OCI-LY1 (cell line): ENCODE data around the gene FBXO34.

Experiments used
- H2AFZ ChIP-seq: fragments of 200-600 bp; sonication (generic), shearing (Covaris generic); 2 replicates; pipeline ENCODE4 v1.6.0; 2014; ENCODE audit warnings: antibody characterized with exemption, mild to moderate bottlenecking, low read length
- H3F3A ChIP-seq: fragments of 200-600 bp; sonication (generic), shearing (Covaris generic); 2 replicates; pipeline ENCODE4 v1.6.0; 2014; ENCODE audit warnings: mild to moderate bottlenecking, antibody characterized with exemption, low read length, moderate library complexity; ENCODE audit not compliant: insufficient read depth
- H3K27ac ChIP-seq: fragments of 200-600 bp; sonication (generic); 2 replicates; pipeline ENCODE4 v1.5.1; 2014; ENCODE audit warnings: low read length, mixed run types, mild to moderate bottlenecking, low read depth; ENCODE audit not compliant: poor library complexity, severe bottlenecking
- H3K27me3 ChIP-seq: fragments of 200-600 bp; sonication (generic); 2 replicates; pipeline ENCODE4 v1.6.0; 2014; ENCODE audit warnings: antibody characterized with exemption, mild to moderate bottlenecking, low read length, moderate library complexity; ENCODE audit not compliant: insufficient read depth
- H3K36me3 ChIP-seq: fragments of 200-600 bp; sonication (generic); 2 replicates; pipeline ENCODE4 v1.6.1; 2014; ENCODE audit warnings: mild to moderate bottlenecking, antibody characterized with exemption, low read length, moderate library complexity, mixed read lengths; ENCODE audit not compliant: insufficient read depth
- H3K4me1 ChIP-seq: fragments of 200-600 bp; sonication (generic); 2 replicates; pipeline ENCODE4 v1.5.1; 2014; ENCODE audit warnings: mild to moderate bottlenecking, low read length, moderate library complexity; ENCODE audit not compliant: insufficient read depth, severe bottlenecking
- H3K4me2 ChIP-seq: fragments of 200-600 bp; sonication (generic), shearing (Covaris generic); 2 replicates; pipeline ENCODE4 v1.6.1; 2014; ENCODE audit warnings: low read length
- H3K4me3 ChIP-seq: fragments of 200-600 bp; sonication (generic); 2 replicates; pipeline ENCODE4 v1.5.1; 2014; ENCODE audit warnings: low read length, low read depth, mild to moderate bottlenecking, mixed read lengths; ENCODE audit not compliant: poor library complexity, severe bottlenecking
- H3K79me2 ChIP-seq: fragments of 200-600 bp; shearing (Covaris generic); 2 replicates; pipeline ENCODE4 v1.6.1; 2016; ENCODE audit warnings: mixed run types, low read length, mixed read lengths; ENCODE audit not compliant: insufficient read depth
- H3K9ac ChIP-seq: fragments of 200-600 bp; sonication (generic), shearing (Covaris generic); 2 replicates; pipeline ENCODE4 v1.6.1; 2014; ENCODE audit warnings: mild to moderate bottlenecking, low read length, mixed read lengths
- H3K9me2 ChIP-seq: fragments of 200-600 bp; sonication (generic), shearing (Covaris generic); 2 replicates; pipeline ENCODE4 v1.6.1; 2014; ENCODE audit warnings: low read depth, mild to moderate bottlenecking, low read length, mixed read lengths
- H3K9me3 ChIP-seq: fragments of 200-600 bp; shearing (Covaris generic); 2 replicates; pipeline ENCODE4 v1.6.1; 2014; ENCODE audit warnings: low read length, mixed read lengths
- H4K20me1 ChIP-seq: fragments of 200-600 bp; sonication (generic), shearing (Covaris generic); 2 replicates; pipeline ENCODE4 v1.6.0; 2016; ENCODE audit warnings: mild to moderate bottlenecking, low read length; ENCODE audit not compliant: insufficient read depth
- EZH2 ChIP-seq: fragments of 200-600 bp; sonication (generic), shearing (Covaris generic); IDR thresholded peaks from 2 replicates; pipeline ENCODE4 v1.8.0; 2017; ENCODE audit warnings: borderline replicate concordance, mixed run types, mild to moderate bottlenecking, antibody characterized with exemption, low read length, moderate library complexity, mixed read lengths
- TF ChIP-seq, protein P1 (sequence below): fragments of 200-600 bp; sonication (generic), shearing (Covaris generic); IDR thresholded peaks from 2 replicates; pipeline ENCODE4 v1.5.1; 2017; ENCODE audit warnings: mild to moderate bottlenecking, antibody characterized with exemption, low read length, moderate library complexity, mixed read lengths

FBXO34 gene

GRCh38 chr14:55377236-55377635, 106.0 kb downstream of the FBXO34 start:
- Histone ChIP-seq H3K79me2 (no peaks in the 10 kb centered on the region), H3K27ac (no peak overlapping the region), H3K9me2 (no peaks in the 10 kb centered on the region), H3K36me3 (peaks cover 25% of the 10 kb centered on the region; the same call in 1 of the 2 replicates), H3K4me3 (no peak overlapping the region), H3K4me1 (no peaks in the 10 kb centered on the region), H3K9ac (no peak overlapping the region), H3K9me3 (no peaks in the 10 kb centered on the region), H2AFZ (no peak overlapping the region), H3K4me2 (no peak overlapping the region), H3K27me3 (no peaks in the 10 kb centered on the region), H4K20me1 (no peaks in the 10 kb centered on the region), H3F3A (no peaks in the 10 kb centered on the region)
- no peak for TF ChIP-seq EZH2
- TF ChIP-seq, protein P1, sequence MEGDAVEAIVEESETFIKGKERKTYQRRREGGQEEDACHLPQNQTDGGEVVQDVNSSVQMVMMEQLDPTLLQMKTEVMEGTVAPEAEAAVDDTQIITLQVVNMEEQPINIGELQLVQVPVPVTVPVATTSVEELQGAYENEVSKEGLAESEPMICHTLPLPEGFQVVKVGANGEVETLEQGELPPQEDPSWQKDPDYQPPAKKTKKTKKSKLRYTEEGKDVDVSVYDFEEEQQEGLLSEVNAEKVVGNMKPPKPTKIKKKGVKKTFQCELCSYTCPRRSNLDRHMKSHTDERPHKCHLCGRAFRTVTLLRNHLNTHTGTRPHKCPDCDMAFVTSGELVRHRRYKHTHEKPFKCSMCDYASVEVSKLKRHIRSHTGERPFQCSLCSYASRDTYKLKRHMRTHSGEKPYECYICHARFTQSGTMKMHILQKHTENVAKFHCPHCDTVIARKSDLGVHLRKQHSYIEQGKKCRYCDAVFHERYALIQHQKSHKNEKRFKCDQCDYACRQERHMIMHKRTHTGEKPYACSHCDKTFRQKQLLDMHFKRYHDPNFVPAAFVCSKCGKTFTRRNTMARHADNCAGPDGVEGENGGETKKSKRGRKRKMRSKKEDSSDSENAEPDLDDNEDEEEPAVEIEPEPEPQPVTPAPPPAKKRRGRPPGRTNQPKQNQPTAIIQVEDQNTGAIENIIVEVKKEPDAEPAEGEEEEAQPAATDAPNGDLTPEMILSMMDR = no peak

DNA sequence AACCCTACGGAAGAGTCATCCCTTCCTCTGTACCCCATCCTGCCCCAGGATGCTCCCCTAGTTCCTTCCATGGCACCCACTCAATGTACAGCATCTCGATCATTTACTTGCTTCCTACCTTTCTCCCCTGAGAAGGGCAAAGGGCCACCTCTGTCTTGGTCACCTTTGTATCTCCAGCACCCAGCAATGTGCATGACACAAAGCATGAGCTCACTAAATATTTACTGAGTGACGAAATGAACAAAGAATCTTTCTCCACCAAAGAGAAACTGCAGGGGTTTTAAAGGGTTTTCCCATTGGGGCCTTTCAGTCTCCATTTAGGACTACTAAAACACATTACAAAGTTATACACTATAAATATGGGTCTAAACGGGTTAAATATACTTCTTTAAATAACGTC, 109.8 kb downstream of the FBXO34 start:
- H3K9me2 ChIP-seq = no peaks in the 10 kb centered on the region
- H3K9ac ChIP-seq = no peak overlapping the region
- H3K36me3 ChIP-seq = peaks cover 33% of the 10 kb centered on the region; the same call in 1 of the 2 replicates
- H3F3A ChIP-seq = no peaks in the 10 kb centered on the region
- no peak overlapping the region for H3K4me3 ChIP-seq
- no peak overlapping the region for H3K27ac ChIP-seq
- H3K4me1 ChIP-seq = no peaks in the 10 kb centered on the region
- H2AFZ ChIP-seq = no peak overlapping the region
- no peaks in the 10 kb centered on the region for H3K27me3 ChIP-seq
- no peaks in the 10 kb centered on the region for H3K79me2 ChIP-seq
- no peak overlapping the region for H3K4me2 ChIP-seq
- no peaks in the 10 kb centered on the region for H3K9me3 ChIP-seq
- TF ChIP-seq, protein P1 = no peak
- TF ChIP-seq EZH2 = no peak
- H4K20me1 ChIP-seq = no peaks in the 10 kb centered on the region

GRCh38 chr14:55381561-55381960, 110.3 kb downstream of the FBXO34 start:
- Histone ChIP-seq H3K4me3 (no peak overlapping the region), H3K79me2 (no peaks in the 10 kb centered on the region), H3K4me2 (no peak overlapping the region), H4K20me1 (no peaks in the 10 kb centered on the region), H3F3A (no peaks in the 10 kb centered on the region), H3K4me1 (no peaks in the 10 kb centered on the region), H3K27me3 (no peaks in the 10 kb centered on the region), H2AFZ (no peak overlapping the region), H3K9me2 (no peaks in the 10 kb centered on the region), H3K9me3 (no peaks in the 10 kb centered on the region), H3K36me3 (peaks cover 29% of the 10 kb centered on the region; the same call in 1 of the 2 replicates), H3K27ac (no peak overlapping the region), H3K9ac (no peak overlapping the region)
- TF ChIP-seq, protein P1 = no peak
- no peak for TF ChIP-seq EZH2
